Amygdala (tissue), 56 donors: ENCODE data around the gene PPIL1.

ENCODE experiments used
- DNase-seq, 56 donors: peaks; one replicate each; lab custom pipeline; 2025; lab: John Stamatoyannopoulos, UW

PPIL1 gene

DNA sequence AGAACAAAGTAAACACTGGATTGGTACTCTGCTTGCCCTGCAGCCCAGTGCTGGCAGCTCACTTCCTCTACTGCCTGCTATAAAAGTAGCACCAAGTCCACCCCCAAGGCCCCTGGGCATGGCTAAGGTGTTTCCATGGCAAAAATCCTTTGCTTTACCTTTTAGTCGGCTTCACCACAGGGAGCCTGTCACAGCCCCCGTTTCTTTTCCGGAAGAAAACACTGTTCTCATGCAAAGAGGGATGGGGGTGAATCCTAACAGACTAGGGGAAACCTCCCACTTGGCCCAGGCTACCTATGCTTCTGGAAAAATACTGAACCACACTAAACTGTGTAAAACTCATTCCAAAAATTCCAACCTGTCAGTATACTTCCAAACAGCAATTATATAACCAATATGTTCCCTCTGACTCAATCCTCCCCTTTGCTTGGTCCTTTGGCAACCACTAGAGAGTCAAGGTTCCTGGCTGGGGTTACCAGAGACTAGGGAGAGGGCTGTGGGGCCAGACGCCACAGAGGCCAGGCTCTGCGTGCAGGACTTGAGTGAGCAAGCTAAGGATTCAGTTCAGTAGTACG is 16.1 kb downstream of the PPIL1 start:
- no peak for DNase-seq

DNA sequence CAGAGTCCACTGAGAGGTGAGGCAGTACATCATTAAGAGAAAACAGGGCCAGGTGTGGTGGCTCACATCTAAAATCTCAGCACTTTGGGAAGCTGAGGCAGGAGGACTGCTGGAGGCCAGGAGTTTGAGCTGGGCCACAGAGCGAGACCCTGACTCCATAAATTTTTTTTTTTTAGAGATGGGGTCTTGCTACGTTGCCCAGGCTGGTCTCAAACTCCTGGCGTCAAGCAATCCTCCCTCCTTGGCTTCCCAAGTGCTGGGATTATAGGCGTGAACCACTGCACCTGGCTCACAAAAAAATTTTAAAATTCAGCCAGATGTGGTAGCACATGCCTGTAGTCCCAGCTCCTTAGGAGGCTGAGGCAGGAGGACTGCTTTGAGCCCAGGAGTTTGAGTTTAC is 17.3 kb downstream of the PPIL1 start:
- no peak for DNase-seq

GRCh38 chr6:36856277-36856676 is 18.3 kb downstream of the PPIL1 start:
- DNase-seq = no peak

GRCh38 chr6:36855750-36856149 is 18.9 kb downstream of the PPIL1 start:
- no peak for DNase-seq

DNA sequence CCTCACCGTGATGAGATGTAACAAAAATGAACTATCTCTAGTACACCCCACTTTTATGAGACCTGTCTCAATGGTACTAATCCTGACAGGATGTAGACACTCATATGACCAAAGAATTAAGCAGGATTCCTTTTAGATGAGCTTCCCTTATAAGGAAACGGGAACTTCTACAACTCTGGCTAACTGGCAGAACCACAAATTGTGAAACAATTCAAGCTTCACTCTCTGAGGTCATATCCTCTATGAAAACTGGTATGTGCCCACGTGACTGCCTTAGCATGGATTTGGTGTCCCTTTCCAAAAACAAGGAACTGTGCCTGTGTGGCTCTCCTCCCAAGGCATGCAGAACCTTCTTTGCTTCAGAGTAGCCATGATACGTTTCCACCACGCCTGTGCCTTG is 21.3 kb downstream of the PPIL1 start:
- no peak for DNase-seq

DNA sequence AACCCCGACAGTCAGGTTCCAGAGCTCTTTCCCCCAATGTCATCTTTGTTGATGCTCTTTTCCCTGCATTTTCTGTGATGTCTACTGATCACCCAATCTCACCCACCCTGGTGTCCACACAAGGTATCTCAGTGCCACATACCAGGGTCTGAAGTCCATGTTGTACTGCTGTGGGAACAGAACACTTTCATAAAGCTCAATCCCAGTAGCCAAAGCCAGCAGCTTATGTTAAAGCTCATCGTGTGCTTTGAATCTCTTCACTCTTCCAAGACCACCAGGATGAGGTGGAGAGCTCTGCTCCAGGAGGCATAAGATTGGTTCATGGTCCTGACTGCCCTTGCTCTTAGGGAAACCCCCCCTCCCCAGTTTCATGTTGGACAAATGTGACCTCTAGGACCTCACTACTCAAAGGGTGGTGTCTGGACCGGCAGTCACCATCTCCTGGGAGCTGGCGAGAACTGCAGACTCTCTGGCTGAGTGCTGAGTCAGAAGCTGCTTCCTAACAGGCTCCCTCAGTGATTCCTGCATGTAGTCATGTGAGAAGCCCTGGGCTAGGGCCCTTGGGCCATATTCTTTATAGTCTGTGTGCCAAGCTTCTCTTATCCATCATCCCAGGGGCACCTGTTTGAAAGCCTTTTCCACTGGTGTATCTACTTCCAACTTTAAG is 22.0 kb downstream of the PPIL1 start:
- DNase-seq = no peak

- DNase-seq = no peak
Observed at GRCh38 chr6:36851626-36852025, 23.0 kb downstream of the PPIL1 start.

- peak in 29 of 56 donors; percentile 11 to 79 (median 41) for DNase-seq
Observed at GRCh38 chr6:36851149-36851614, 23.4 kb downstream of the PPIL1 start.

DNA sequence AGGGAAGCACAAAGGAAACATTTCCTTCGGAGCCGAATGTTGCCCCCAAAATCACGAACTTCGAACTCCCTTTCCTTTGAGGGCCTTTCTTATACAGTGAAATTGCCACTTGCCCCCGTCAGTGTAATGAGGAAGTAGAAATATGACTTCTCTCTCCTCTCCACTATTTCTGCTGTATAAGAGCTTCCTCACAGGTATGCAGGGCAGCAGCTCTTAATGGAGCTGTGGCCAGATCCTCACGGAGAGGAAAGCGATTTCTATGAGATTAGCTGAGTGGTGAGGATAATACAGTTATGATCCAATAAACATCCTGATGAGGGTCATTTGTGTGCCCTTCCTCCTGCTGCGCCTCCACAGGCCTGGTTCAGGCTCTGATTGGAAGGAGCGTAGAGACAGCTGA is 24.6 kb downstream of the PPIL1 start:
- no peak for DNase-seq

DNA sequence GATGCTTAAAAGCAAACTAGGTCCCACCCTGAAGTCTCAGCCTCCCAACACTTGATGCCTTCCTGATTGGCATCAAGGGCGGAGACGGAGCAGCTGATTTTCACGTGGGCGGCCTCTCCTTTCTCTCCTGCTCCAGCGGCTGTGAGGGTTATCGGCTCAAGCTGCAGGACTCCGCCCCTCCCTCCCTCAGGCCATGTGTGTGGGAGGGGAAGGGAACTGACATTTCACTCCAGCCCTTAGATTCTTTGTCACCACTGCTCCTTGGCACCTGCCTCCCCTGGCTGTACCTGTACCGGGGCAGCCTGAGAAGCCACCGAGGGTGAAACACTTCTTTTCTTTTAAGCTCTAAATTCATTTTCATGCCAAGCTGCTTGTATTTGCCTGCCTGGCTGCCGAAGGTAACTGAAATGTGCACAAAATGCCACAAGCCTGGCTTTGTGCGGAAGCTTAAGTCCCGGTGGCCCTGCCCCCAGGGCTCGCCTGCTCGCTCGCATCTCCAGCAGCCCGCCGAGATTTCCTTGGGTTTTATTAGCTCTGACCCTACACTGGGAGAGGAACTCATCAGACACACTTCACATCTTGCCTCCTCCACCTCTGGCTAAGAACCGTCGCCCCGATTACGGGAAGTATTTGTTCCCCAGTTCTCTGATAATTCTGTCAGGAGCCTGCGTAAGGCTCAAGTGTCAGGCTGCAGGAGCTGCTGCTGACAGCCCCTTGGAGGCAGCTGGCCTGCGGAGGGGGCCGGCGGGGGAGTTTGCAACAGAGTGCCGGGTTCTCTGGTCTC is 25.8 kb downstream of the PPIL1 start:
- peak in 5 of 56 donors; percentile 17 to 34 (median 21) for DNase-seq

GRCh38 chr6:36847991-36848390 is 26.6 kb downstream of the PPIL1 start:
- DNase-seq = no peak

DNA sequence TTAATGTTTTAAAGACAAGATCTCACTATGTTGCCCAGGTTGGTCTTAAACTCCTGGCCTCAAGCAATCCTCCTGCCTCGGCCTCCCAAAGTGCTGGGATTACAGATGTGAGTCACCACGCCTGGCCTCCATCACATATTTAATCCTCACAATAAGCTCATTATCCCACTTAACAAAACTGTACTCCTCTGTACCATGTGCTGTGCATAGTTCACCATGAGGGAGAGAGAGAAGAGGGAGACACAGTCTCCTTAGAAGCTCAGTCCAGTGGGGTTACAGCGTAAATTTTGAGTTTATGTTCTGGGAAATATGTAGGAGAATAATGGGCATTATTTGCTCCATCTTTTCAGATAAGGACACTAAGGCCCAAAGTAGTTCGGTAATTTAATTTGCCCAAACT is 27.5 kb downstream of the PPIL1 start:
- DNase-seq = no peak

DNA sequence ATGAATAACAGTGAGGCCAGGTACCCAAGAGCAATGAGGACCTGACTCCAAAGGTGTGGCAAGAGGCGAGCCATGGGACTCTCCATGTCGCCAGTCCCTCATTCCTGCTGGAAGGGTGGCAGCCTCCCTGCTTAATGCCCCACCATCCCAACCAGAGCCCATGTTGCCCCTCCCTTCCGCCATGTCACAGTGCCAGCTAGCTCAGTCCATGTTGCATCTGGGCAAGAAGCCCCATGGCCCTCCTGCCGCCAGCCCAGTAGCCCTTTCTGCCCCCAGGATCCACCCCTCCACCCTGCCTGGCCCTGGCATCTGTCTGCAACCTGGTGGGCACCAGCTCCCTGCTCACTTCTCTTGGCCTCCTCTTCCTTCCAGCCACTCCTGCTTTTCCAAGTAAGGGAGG is 29.4 kb downstream of the PPIL1 start:
- no peak for DNase-seq

DNA sequence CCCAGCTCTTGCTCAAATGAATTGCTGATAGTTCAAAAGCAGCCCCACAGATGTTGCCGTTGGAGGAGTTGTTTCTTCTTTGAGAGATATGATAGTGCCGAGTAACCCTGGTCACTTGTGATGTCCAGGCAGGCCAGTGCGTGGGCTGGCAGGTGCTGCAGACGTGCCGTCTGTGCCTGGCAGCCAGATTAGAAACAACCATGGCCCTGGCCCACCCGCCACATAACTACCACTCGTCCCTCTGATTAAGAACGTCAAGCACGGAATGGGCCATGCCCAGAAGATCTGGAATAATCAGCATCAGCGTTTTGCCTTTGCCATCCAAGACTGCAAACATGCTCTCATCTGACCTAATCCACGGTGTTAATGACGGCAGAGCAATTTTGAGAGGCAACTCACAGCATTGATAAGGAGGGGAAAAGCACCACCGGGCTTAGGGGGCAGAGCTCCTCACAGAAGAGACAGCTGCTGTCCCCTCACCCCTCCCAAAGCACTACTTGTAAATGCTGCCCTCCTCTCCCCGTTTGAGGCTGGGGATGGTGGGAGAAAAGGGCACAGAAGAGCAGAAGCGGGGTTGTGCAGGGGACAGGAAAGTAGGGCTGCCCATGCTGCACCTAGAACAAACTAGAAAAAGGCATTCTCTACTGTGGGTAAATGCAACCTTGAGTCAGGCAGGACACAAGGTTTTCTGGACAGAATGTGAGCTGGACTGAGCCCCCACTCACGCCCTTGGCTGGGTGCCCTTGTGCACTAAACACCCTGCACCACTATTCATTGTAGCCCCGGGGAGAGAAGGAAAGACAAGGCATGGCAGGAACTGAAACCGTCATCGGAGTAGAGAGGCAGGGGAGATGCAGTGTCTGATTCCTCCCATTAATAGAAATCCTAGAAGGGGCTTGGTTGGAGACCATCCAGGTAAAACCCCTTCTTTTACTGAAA is 30.1 kb downstream of the PPIL1 start:
- no peak for DNase-seq

- DNase-seq = no peak
Observed at GRCh38 chr6:36843170-36843569, 31.4 kb downstream of the PPIL1 start.

- DNase-seq = no peak
Observed at GRCh38 chr6:36841756-36842155, 32.8 kb downstream of the PPIL1 start.

GRCh38 chr6:36840432-36841403 is 33.9 kb downstream of the PPIL1 start:
- peak in 6 of 56 donors; percentile 19 to 52 (median 34) for DNase-seq

DNA sequence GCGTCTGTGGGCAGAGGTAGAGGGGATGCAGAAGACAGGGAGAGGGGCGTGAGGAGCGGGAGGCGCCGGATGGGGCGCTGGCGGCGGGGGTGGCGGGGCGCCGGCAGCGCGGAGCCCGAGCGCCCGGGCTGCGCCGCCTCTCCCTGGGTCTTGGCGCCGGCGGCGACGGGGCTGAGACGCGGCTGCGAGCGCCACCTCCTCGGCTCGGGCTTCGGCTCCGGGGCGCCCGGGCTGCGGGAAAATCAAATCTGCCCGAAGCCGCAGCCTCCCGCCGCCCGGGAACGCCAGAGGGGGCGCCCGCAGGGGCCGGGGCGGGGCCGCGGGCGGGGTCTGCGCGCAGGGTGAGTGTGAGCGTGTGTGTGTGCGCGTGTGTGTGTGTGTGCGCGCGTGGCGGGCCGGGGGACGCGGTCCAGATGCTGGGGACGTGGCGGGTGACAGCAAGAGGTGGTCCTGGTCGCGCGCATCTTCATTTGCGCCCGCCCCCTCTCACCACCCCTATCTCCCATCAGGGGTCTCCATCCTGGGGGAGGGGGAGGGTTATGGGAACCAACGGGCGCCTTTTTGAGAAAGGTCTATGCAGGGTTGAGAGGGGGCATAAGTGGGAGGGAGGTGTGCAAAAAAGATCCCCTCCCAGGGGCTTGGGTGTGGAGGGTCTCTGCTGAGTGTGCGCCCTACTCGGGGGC is 34.7 kb downstream of the PPIL1 start:
- DNase-seq = peak in 13 of 56 donors; percentile 15 to 52 (median 32)
